Fibroblast of mammary gland (primary cell): ENCODE data around the gene SPTLC1.

Experiments used
- DNase-seq: peaks from one replicate; pipeline ENCODE4 v3.0.0-alpha.2; 2010; ENCODE audit warnings: low read depth
- H3K4me3 ChIP-seq: 2 replicates; pipeline ENCODE4 v1.5.1; 2011; ENCODE audit warnings: low read depth, mild to moderate bottlenecking, low read length, moderate library complexity; ENCODE audit not compliant: control insufficient read depth
- CTCF ChIP-seq: conservative IDR thresholded peaks from 2 replicates; pipeline ENCODE4 v1.5.1; 2011; ENCODE audit warnings: low read depth, low read length, inconsistent platforms; ENCODE audit not compliant: control insufficient read depth, insufficient read depth

Gene SPTLC1

GRCh38 chr9:92043002-92043401 lies 72.2 kb downstream of the SPTLC1 start:
- TF ChIP-seq CTCF = no peak
- no peak for DNase-seq
- H3K4me3 ChIP-seq = no peak overlapping the region

- no peak overlapping the region for H3K4me3 ChIP-seq
- no peak for TF ChIP-seq CTCF
- DNase-seq = no peak
These were observed 73.0 kb downstream of the SPTLC1 start for GRCh38 chr9:92042260-92042659.

- H3K4me3 ChIP-seq = no peak overlapping the region
- TF ChIP-seq CTCF = no peak
- no peak for DNase-seq
These were observed 78.5 kb downstream of the SPTLC1 start for GRCh38 chr9:92036756-92037155.

GRCh38 chr9:92036411-92036746 lies 78.8 kb downstream of the SPTLC1 start:
- no peak for DNase-seq
- H3K4me3 ChIP-seq = no peak overlapping the region
- TF ChIP-seq CTCF = no peak

GRCh38 chr9:92035687-92036410 lies 79.4 kb downstream of the SPTLC1 start:
- peak; percentile 84 for DNase-seq
- H3K4me3 ChIP-seq = no peak overlapping the region
- no peak for TF ChIP-seq CTCF

- no peak overlapping the region for H3K4me3 ChIP-seq
- TF ChIP-seq CTCF = no peak
- peak; percentile 31 for DNase-seq
These were observed 80.1 kb downstream of the SPTLC1 start for GRCh38 chr9:92035146-92035545.

GRCh38 chr9:92033991-92034390 lies 81.2 kb downstream of the SPTLC1 start:
- DNase-seq = no peak
- H3K4me3 ChIP-seq = no peak overlapping the region
- TF ChIP-seq CTCF = no peak
